Glutamatergic neuron (in vitro differentiated cells): ENCODE results near the gene NAPG. TPM values are rescaled to one million over a fixed set of nuclear protein-coding genes. Genes with fewer than 3 reads are reported as not detected.
"Not testable (repeated sequence)": the region's sequence is repeated elsewhere in the genome, so short reads cannot be mapped to it uniquely, and the experiment has no call there.

Experiments used
- DNase-seq: peaks from one replicate; pipeline ENCODE4 v3.0.0; 2022
- H3K27ac Mint-ChIP-seq: one replicate; pipeline ENCODE4 v1.8.0; 2020; ENCODE audit warnings: mild to moderate bottlenecking, mixed read lengths, inconsistent platforms; ENCODE audit not compliant: unreplicated experiment
- H3K27me3 Mint-ChIP-seq: one replicate; pipeline ENCODE4 v1.8.0; 2020; ENCODE audit warnings: mild to moderate bottlenecking, moderate library complexity, mixed read lengths, inconsistent platforms; ENCODE audit not compliant: unreplicated experiment
- H3K36me3 Mint-ChIP-seq: one replicate; pipeline ENCODE4 v1.8.0; 2020; ENCODE audit warnings: mild to moderate bottlenecking, mixed read lengths, inconsistent platforms; ENCODE audit not compliant: unreplicated experiment
- H3K4me1 Mint-ChIP-seq: one replicate; pipeline ENCODE4 v1.8.0; 2020; ENCODE audit warnings: mild to moderate bottlenecking, low read depth, mixed read lengths, inconsistent platforms; ENCODE audit not compliant: unreplicated experiment
- H3K4me3 Mint-ChIP-seq: one replicate; pipeline ENCODE4 v1.8.0; 2020; ENCODE audit warnings: mild to moderate bottlenecking, mixed read lengths, inconsistent platforms; ENCODE audit not compliant: unreplicated experiment
- H3K9me3 Mint-ChIP-seq: one replicate; pipeline ENCODE4 v1.8.0; 2020; ENCODE audit warnings: mild to moderate bottlenecking, moderate library complexity, mixed read lengths, inconsistent platforms; ENCODE audit not compliant: unreplicated experiment
- total RNA-seq: library from RNA; stranded (reverse); fragmentation: NEBNext Ultra II Directional; extraction: Animal tissue kit (Norgen Biotek cat#: 25700); gene quantifications from one replicate; pipeline ENCODE4 v1.2.1, GENCODE V29; 2021; ENCODE audit not compliant: unreplicated experiment
- TF ChIP-seq, protein P1 (sequence below): fragments of 200-600 bp; sonication (generic); IDR thresholded peaks from one replicate; pipeline ENCODE4 v1.5.0; 2021; ENCODE audit not compliant: partially characterized antibody, unreplicated experiment

Gene NAPG
- total RNA-seq, 1 donor from 2014 or later = 69.7 TPM

DNA sequence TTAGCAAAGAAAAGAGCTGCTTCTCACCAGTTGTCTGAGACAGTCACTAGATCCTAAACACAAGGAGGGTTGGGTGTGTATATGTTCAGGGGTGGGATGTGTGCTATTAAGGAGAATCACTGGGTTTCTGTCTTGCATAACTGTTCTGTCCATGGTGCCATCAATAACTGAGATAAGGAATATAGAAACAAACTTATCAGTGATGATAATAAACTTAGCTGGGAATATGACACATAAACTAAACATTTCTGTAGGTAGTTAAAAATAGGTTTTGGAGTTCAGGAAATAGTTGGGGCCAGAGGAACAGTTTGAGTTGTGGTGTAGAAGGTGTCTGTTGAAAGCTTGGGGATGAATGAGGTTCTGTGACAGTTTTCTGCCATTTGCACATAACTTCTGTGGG is 17.4 kb downstream of the NAPG start:
- Mint-ChIP-seq H3K4me1 (peaks cover 1% of the 10 kb centered on the region), H3K27me3 (peaks cover 3% of the 10 kb centered on the region), H3K27ac (no peak overlapping the region), H3K36me3 (no peaks in the 10 kb centered on the region), H3K4me3 (no peak overlapping the region), H3K9me3 (no peaks in the 10 kb centered on the region)
- TF ChIP-seq, protein P1, sequence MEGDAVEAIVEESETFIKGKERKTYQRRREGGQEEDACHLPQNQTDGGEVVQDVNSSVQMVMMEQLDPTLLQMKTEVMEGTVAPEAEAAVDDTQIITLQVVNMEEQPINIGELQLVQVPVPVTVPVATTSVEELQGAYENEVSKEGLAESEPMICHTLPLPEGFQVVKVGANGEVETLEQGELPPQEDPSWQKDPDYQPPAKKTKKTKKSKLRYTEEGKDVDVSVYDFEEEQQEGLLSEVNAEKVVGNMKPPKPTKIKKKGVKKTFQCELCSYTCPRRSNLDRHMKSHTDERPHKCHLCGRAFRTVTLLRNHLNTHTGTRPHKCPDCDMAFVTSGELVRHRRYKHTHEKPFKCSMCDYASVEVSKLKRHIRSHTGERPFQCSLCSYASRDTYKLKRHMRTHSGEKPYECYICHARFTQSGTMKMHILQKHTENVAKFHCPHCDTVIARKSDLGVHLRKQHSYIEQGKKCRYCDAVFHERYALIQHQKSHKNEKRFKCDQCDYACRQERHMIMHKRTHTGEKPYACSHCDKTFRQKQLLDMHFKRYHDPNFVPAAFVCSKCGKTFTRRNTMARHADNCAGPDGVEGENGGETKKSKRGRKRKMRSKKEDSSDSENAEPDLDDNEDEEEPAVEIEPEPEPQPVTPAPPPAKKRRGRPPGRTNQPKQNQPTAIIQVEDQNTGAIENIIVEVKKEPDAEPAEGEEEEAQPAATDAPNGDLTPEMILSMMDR = no peak
- DNase-seq = no peak

DNA sequence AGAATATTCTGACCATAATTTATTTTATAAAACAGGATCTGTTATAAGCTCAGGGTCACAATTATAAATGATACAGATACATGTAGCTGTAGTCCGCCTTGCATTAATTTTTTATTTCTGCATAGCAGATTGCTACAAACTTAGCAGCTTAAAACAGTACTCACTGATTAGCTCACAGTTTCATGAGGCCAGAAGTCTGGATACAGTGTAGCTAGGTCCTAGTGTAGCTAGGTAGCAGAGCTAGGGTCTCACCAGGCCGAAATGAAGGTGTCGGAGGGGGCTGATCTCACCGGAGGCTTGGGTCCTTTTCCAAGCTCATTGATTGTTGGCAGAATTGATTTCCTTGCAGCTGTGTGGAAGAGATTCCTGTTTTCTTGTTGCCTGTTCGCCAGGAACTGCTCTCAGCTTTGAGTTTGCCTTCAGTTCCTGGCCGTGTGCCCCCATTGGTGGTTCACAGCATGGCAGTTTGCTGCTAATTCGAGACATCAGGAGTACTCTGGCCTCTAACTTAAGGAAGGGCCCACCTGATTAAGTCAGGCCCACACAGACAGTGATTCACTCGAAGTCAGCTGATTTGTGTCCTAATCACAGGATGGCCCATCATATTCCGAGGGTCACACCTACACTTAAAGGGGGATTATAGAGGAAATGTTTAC is 18.4 kb downstream of the NAPG start:
- Mint-ChIP-seq H3K36me3 (no peaks in the 10 kb centered on the region), H3K4me3 (no peak overlapping the region), H3K27me3 (peaks cover 3% of the 10 kb centered on the region), H3K27ac (no peak overlapping the region), H3K4me1 (peaks cover 1% of the 10 kb centered on the region), H3K9me3 (no peaks in the 10 kb centered on the region)
- DNase-seq = no peak
- TF ChIP-seq, protein P1 = peak; percentile 17

DNA sequence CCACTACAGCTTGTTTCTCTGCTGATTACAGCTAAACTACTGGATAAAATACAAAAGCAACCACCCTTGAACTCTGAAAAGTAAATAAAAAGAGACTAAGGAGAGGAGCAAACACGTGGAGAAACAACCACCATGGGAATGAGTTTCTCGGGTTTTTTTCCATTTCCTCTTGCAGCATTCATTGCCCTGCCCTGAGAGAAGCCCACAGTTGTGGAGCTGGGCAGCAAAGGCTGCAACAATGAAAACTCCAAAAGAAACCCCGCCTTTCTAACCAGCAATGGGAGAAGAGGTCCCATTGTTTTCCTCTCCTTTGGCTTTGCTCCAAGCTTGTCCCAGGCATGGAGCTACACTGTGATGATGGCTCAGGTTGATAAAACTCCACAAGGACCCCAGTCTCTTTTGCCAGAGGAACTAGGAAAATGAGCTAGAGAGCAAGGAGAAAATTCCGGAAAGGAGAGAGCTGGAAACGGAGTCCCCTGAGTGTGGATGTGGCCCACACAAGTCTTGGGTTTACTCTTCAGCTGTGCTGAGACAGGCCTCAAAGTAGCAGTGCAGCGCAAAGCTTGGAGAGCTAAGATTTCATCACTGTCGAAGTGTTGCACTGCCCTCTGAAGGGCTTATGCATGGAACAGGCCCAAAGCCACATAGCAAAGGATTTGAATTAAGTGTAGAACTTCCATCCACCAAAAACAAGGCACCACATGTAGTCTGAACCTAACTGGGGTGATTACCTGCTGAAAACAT is 20.9 kb downstream of the NAPG start:
- Mint-ChIP-seq H3K36me3 (peaks cover 5% of the 10 kb centered on the region), H3K9me3 (no peaks in the 10 kb centered on the region), H3K27me3 (peaks cover 3% of the 10 kb centered on the region), H3K4me3 (no peak overlapping the region), H3K4me1 (peaks cover 1% of the 10 kb centered on the region), H3K27ac (no peak overlapping the region)
- no peak for DNase-seq
- TF ChIP-seq, protein P1 = no peak

DNA sequence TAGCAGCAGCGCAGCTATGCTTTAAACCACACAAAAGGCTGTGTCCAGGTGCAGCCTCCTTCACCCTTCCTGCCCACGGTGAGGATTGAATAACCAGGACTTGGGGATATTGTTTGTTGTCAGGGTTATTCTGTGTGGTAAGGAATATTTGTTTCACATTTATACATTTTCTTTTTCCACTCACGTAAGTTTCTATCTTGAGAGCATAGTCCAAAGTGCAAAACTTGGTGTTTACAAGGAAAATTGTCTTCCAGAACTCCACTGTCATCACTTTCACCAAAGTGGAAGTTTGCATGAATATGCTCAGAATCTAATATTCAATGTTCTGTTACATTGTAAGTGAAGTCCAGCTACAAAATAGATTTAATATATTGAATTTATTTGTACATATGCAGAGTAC is 26.4 kb downstream of the NAPG start:
- no peak for DNase-seq
- H3K4me1 Mint-ChIP-seq = no peaks in the 10 kb centered on the region
- no peaks in the 10 kb centered on the region for H3K9me3 Mint-ChIP-seq
- H3K4me3 Mint-ChIP-seq = no peak overlapping the region
- peaks cover 11% of the 10 kb centered on the region for H3K36me3 Mint-ChIP-seq
- H3K27me3 Mint-ChIP-seq = peaks cover 13% of the 10 kb centered on the region
- TF ChIP-seq, protein P1 = no peak
- no peak overlapping the region for H3K27ac Mint-ChIP-seq

DNA sequence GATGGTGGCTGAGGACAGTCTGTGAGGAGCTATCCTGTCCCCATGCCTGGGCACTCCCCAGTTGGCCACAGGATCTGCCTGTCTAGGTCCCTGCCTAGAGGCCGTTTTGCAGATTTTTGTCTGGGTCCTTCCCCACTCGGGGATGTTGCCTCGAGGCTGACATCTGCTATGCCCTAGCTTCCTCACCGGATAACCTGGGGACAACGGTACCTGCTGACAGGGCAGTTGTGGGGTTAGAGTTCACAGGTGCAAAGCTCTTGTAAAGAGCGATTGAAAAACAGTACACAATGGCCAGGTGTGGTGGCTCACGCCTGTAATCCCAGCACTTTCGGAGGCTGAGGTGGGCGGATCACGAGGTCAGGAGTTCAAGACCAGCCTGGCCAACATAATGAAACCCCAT is 30.4 kb downstream of the NAPG start:
- H3K4me1 Mint-ChIP-seq = peaks cover 15% of the 10 kb centered on the region
- DNase-seq, H3K4me3 Mint-ChIP-seq, H3K9me3 Mint-ChIP-seq, H3K27ac Mint-ChIP-seq: not testable (repeated sequence)
- H3K27me3 Mint-ChIP-seq = peaks cover 19% of the 10 kb centered on the region
- H3K36me3 Mint-ChIP-seq = peaks cover 15% of the 10 kb centered on the region
